ENCODE results near the gene ASCC3.

Gene ASCC3

DNA sequence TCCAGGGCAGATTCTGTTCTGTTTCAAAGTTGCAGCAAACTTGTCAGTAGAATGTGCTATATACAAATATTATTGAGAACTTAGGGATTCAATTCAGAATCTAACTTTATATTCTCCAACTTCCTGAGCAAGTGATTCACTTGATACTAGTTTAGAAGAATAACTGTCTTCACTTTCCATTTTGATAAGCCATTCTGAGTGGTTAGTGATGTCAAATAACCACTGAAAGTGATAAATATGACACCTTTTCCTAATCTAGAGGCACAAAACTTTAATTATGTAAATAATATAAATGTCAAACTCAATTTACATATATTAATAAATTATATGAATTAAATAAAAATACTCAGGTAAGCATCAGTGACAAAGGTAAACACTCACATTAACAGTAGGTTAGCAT is 395.9 kb downstream of the ASCC3 start:
- FAIRE-seq, result no peak

DNA sequence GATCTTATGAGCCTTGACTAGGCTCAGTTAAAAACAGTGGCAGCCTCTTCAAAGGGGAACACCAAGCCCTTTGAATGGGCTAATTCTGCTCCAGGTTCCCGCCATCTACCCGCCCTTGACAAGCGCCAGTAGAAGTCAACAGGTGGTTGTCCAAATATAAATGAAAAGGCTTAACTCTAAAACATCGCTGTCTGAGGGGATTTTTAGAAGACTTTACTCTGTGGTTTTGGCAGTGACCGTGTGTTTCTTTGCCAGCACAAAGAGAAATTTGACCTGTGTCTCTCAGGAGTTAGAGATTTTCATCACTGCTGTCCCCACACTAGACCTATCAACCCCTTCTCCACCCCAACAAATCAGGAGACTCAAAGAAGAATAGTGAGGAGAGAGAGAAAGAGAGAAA is 396.7 kb downstream of the ASCC3 start:
- FAIRE-seq, result no peak

DNA sequence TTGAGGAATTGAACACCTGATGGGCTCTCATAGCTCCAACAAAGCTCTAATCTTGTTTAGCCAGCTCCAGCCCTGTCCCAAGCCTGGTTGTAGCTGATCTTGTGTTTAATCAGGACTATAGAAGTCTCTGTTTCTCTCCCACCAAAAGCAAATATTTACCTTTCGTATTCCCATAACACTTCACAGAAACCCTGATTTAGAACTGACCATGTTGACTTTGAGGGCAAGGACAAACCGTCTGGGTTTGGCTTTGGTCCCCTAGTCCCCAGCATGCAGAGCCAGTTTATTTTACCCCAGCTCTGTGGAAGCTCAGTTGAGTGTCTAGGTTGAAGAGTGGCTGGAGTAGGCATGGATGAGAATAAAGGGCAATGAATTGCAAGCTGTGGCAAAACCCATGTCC is 398.4 kb downstream of the ASCC3 start:
- FAIRE-seq, result no peak

DNA sequence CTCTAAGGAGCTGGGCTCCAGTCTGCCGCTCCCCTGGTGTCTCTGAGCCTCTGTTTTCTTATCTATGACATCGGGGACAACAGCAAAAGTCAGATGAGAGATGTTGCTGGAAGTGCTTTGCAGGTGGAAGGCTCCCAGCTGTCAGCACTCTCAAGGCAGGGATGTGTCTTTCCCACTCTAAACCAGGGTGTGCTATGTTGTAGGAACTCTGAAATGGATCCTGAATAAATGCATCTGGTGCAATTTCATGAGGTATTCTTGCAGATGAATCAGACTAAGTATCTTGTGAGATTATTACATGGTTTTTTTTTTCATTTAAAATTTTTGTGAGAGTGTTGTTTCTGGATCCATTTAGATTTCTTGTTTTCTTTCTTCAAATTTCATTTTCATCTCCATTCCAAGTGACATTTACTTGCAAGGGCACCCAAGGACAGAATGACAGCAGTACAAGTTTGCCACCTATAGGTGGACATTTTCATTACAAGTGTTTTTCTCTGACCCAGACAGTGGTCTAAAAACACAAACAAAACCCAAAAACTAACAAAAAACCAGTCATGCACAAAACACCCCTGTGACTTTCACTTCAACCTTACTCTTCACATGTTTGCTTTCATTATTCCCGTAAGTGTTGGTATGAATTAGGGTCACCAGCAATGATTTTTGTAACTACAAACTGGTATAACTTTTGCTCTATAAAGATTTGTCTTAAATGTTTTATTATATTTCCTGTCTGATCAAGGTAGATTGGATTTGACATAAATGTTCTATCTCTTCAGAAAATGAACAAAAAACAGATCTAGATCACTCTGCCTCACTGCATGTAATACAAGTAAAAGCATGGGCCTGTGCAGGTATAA is 401.7 kb downstream of the ASCC3 start:
- FAIRE-seq, result no peak

DNA sequence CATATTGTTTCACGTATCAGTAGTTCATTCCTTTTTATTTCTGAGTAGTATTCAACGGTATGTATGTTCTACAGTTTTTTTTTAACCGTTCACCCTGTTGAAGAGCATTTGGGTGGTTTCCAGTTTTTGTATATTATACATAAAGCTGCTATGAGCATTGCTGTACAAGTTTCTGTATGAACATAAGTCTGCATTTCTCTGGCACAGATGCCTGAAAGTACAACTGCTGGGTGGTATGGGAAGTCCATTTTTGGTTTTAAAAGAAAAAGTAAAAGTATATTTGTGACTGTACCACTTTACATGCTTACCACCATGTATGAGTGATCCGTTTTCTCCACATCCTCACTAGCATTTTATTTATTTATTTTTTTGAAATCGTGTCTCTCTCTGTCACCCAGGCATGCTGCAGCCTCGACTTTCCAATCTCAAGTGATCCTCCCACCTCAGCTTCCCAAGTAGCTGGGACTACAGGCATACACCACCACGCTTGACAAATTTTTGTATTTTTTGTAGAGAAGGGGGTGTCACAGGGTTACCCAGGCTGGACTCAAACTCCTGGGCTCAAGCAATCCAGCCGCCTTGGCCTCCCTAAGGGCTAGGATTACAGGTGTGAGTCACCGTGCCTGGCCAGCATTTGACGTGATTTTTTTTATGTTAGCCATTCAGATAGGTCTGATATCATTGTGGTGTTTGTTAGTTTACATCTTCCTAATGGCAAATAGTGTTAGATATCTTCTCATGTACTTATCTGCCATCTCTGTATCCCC is 405.4 kb downstream of the ASCC3 start:
- FAIRE-seq, result no peak

DNA sequence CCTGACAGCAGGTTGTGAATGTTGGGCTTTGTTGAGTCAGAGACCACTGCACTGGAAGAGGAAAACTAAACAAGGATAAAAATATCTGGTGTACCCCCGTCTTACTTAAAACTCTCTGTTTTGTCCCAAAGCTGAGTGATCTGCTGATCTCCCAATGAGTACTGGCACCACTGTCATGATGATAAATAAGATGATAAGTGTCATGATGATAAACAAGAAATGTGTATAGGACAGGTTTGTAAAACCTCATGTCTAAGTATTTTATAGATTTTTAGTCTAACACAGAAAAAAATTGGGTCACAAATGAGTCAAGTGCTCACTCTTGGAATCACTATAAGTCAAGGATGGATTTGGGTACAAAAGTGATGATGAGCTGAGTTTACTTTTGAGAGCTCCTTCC is 407.9 kb downstream of the ASCC3 start:
- no peak for FAIRE-seq

DNA sequence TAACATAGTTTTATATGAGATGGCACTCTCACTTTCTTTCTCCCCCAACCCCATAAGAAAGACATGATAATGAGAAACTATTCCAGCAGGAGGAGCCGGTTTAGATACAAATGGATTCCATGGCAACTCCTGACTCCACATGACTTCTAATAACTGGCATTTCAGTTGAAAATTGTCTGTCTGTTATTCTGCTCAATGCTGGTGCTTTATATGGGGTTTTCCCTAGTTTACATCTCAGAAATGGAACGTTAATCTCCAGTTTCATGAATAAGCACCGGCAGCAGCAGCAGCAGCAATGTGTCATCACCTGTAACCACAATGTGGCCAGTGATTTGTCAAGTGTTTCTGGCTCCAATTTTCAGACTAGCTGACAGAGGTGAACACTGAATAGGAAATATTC is 408.5 kb downstream of the ASCC3 start:
- FAIRE-seq, result no peak

DNA sequence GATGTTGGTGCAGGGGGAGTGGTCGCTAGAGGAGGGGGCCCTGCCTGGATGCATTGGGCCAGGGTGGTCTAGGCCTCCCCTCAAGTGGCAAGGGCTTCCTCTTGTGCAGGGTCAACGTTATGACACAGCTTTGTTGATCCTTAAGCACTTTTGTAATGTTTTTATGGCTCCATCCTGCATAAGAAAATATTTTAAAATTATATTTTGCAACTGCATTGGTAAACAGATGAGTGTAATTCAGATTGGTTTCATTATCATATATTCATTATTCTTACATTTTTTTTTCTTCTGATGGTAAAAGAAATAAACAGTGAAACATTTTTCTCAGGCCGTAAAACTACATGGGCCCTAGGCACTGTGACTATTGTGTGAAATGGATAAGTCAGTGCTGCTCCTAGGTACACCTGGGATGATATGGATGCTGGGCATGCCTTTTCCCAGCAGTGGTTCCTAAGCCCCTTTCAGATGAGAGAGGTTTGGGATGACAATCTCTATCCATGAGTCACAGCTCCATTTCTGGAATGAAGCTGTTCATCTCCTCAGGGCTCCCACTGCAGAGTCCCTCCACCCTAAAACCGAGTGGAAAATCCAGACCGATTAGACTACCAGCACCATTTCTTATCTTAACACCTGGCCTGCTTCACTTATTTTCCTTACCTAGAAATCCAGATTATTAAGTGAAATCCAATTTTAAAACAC is 410.6 kb downstream of the ASCC3 start:
- FAIRE-seq, result no peak

DNA sequence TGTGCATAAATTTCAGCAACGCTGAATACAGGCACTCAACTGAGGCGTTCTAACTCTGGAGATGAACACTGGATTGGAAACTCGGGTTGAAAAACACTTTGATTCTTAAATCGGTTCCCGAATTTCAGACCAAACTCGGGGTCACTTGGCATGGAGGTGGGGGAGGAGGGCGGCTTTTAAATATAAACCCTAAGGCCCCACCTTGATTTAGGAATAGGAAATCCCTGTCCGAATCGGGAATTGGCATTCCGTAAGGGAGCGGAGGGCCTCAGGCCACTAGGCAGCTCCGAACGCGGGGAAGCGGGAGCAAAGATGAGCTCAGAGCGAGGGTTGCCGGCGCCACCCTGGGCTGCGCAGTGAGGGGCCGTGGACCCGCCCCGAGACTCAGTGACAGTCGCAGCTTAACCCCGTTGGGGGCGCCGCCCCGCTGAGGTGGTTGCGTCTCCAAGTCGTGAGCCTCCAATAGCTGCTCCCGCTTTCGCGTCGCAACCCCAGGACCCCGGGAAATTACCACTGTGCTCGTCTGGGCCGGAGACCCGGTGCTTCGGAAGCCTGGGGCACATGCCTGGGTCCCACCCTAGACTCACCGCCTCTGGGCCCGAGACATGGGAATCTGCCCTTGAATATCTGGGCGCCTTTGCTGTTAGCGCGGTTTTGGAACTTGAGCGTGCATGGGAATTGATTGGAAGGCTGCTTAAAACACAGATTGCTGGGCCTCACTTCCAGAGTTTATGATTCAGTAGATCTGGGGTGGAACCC is 411.8 kb downstream of the ASCC3 start:
- no peak for FAIRE-seq

DNA sequence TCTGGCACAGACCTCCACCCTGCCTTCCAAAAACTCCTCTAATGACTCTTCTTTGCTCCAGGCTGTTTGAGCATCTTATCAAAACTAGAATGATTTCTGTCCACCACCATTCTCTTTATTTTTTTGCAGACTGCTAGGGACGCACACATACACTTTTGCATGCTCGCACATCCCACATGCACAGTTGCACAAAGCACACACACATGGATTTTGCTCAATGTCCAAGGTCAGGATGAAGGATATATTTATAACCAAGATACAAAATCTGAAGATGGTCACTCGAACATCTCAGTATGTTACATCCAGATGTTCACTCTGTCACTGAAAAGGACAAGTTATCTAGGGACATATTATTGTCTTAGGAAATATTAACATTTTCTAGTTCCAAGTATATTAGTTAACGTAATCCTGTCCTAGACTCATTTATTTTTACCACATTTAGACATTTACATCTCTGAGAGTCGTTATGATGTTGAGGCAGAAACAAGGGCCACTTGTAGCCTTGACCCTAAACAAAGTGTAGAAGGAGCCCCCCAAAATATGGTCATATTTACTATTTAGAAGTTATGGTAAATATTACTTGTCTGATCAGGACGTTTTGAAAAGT is 413.0 kb downstream of the ASCC3 start:
- no peak for FAIRE-seq

DNA sequence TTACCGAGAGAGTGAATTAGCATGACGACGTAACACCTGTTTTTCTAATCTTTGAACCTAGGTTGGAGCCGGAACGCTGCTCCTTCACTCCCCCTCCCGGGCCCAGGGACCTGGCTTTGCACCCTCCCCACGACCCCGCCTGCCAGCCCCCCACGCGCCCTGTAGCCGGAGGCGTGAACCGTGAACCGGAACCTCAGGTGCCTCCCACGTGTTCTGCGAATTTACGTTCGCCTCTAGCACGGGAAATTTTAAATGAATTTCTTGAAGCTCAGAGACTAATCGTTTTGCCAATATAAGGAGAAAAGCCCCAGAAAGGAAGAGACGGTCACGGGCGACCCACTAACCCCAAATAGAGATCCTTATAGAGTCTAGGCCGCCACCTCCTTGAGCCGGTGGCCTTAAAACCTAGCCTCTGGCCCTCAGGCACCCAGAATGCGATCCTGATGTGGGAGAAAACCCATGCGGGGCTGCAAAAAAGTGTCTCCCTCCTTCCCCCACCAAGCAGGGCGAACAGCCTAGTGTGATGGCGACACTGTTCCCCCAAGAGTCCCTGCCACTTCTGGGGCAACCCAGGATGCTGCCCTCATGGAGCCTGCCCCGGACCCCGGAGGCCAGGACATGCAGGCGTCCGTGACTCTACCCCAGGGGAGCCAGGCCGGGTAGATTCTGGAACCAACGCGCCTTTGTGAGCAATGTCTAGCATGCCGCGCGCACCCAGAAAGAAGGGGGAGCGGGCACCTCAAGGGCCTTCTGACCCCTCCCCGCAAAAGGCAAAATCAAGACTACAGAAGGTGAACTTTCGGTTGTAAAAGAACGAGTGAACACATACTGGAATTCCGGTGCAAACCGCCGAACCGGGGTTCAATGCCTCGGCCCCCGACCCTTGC is 413.8 kb downstream of the ASCC3 start:
- no peak for FAIRE-seq

DNA sequence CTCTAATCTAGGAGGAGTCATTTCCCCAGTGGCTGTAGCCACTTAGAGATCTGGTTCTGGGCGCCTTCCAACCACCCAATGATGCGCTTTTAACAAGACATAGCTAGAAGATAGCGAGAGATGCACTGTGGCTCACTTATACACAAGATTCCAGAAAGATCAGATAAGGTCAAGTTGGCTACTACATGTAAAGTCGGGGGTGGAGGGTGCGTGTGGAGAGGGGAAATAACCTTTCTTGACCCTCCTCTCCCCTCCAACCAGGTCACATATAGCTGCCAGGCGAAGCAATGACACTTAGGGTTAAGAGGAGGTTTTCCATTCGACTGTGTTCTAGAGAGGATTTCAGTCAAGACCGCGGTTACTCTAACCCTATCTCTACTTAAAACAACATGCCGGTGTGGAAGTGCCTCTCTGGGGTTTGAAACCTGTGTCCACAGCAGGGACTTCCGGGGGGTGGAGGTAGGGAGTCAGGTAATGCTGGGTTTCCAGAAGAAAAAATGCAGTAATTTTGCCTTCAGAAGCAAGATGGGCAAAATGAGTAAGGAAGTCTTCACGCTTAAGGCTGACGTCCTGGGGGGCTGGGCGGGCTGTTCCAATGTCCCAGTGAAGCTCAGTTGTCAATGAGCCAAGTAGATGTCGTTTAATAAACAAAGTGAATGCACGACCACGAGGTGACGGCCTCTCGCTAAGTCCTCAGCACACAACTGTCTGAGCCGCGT is 414.6 kb downstream of the ASCC3 start:
- no peak for FAIRE-seq

DNA sequence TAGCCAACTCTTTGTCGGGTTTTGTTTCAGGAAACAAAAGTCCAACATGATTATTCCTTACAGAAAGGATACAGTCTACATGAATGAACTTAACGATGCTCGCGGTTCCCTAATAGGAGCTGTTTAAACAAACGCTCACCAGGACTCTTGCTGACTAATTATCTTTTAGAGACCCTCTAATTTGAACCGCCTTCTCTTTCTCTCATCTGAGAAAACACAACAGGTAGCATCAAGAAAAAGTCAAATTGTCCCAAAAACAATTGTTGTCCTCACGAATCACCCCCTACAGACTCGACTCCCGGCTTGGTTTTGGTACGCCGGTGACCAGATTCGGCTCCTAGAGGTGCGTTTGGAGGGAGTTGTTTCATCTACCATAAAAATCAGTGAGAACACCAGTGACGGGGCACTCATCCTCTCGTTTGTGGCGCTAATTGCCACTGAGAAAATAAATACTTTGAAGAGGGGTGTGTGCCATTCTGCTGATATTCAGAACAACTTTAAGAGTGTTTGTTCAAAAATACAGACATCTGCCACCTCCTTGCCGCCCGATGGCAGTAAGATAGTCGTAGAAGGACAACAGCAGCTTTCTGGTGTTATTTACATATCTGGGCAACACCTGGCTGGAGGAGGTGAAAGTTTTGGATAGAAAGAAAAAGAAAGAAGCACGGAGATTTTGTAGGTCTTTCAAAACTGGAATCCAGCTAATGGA is 415.3 kb downstream of the ASCC3 start:
- no peak for FAIRE-seq

DNA sequence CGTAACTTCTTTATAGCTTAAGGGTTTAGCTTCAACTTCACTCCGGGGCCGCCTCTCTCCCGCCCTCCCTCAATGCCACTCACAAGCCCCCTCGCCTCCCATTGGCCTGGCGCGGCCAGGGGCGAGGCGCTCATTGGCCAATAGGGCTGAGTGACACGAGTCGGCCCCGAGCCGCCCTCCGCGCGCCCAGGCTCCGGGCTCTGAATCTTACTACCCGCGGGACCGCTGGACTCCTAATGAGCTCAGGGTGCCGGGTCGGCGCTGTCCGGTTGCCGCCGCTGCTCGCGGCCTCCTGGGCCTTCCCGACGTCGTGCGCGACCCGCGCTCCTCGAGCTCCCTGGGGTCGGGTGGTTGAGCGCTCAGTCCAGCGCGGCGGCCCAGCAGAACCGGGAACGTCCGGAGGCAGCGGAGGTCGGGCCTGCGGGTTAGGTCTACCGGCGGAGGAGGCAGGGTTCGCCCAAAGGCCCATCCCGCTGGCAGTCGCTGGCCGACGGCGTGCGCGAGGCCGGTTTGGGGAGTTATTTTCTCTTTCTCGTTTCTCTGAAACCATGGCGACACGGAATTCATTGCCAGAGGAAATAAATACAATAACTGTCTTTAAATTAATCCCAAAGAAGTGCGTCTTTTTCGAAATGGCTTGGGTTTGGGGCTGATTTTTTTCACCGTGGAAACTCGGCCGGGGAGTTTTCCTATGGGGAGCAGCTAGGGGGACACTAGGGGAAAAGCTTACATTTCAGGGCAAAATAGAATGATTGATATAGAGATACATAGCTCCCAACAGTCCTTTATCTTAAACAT is 416.0 kb downstream of the ASCC3 start, which contains the start of gene SIM1:
Gene SIM1 (minus strand): TSS at position 19 of the 798 bp plus-strand sequence. CDS start 1,453 bp downstream, outside the sequence.
- FAIRE-seq, result no peak

DNA sequence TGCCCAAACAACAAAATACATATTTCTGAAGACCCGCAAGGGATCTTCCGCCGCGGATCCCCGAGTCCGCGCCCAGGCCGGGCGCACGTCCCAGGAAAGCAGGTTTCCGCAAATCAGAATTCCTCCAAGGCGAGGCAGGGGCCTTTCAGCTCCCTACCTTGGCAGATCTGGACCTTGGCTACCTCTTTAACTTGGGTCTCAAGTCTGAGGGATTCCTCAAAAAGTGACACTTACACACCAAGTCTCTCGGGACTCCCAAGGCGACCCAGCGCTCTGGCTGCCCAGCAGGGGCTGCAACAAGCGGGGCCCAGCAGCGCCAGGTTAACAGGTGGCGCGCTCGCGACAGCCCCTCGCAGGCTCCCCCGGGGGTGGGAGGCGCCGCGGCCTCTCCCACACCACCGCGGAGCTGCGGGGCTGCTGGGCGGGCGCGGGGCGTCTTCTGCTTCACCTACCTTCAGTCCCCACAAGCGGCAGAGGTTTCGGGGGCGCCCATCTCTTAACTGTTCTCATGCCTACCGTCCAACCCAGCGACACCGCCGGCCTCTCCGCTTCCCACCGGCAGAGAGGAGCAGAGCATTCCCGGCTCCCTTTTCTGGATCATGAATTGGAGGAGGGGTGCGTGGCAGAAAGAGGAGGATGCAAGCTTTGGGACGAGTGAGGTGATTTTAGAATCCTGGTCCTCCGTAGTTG is 416.8 kb downstream of the ASCC3 start:
- no peak for FAIRE-seq

DNA sequence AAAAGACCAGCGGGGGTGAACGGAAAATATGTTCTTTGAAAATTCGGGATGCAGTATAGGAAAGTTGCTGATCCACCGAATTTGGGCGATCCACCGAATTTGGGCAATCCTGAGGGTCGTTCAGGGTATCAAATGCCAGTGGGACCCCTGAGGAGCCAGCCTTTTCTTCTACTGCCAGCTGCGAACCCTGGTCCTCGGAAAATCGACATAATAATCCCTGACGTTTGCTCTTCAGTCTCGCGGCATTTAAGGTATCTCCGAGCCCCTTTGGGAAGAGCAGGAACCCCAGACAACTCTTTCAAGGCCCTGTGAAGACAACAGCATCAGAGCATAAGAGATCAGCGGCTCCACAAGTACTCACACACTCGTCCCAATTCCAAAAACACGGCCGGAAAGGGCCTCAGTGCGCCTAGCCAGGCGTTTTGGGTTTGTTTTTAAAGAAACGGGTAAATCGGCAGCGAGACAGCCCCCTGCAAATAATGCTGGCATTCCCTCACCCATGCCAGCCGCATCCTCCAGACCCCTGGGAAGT is 417.4 kb downstream of the ASCC3 start:
- no peak for FAIRE-seq

DNA sequence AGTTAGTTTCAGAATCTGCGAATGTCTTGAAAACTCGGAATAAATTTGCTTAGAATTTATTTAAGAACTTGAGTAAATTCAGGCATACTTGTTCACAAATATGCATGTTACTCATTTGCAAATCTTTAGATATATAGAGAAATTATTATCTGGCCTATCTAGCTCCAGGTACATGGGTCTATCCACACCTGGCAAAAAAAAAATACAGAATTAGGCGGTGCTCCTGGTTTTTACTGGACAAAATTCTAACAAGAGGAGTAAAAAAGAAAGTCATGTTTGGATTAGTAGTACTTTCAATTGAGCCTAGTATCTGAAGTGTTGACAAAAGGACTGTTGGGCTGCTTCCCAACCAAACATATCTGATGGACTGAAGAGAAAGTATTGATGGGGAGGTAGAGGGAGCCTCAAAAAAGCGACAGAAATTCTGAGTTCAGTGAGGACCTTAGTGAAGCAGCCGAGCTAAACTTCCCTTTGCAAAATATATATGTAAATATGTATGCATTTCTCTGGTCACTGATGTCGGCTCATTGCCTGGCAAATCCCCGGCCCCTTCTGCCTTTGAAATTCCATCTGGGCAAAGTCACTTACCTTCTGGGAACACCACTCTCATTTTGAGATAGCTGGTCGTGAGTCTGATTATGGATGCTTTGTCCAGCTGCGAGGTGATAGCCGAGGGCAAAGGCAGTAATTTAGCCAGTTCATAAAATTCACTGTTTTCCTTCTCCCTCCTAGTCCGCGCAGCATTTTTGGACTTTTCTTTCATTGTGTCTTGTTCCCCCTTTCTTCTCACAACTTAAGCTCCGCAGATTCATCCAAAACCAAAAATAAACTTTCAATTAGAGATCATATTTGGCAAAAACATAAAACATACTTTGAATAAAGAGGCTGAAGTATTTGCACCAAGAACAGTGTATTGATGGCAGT is 418.2 kb downstream of the ASCC3 start:
- no peak for FAIRE-seq

Data from colon (tissue), 2 donors.